Sigmoid colon (tissue), 4 donors: ENCODE data around the gene WNT6.

ENCODE experiments used
- CTCF ChIP-seq, 4 experiments: fragments of 450-650 bp in 3 of 4; fragments of 200-600 bp in 1 of 4; IDR thresholded peaks; one replicate each; pipeline ENCODE4 v1.5.1; 2016 to 2019; ENCODE audit warnings: antibody characterized with exemption in 4 of 4, mild to moderate bottlenecking in 3 of 4, moderate library complexity in 2 of 4
- POLR2A ChIP-seq, 2 donors: fragments of 450-650 bp; IDR thresholded peaks; one replicate each; pipeline ENCODE4 v1.6.1; 2016; ENCODE audit warnings: antibody characterized with exemption in 2 of 2, mild to moderate bottlenecking in 2 of 2, moderate library complexity in 2 of 2
- POLR2AphosphoS5 ChIP-seq, 4 donors: sonication (generic); formaldehyde crosslinking; IDR thresholded peaks; one replicate each; pipeline ENCODE4 v1.6.1; 2017; ENCODE audit warnings: antibody characterized with exemption in 4 of 4

GRCh38 chr2:218851286-218851685 is 8.3 kb upstream of the WNT6 start:
- TF ChIP-seq CTCF (IDR thresholded peaks at IDR 0.05) (no peak), POLR2A (IDR thresholded peaks at IDR 0.05) (no peak), POLR2AphosphoS5 (IDR thresholded peaks at IDR 0.05) (no peak)
